Stimulated activated CD8-positive, alpha-beta memory T cell treated with anti-CD3 and anti-CD28 coated beads, Interleukin-7, amount 100 ng/mL, for 24 hours (primary cell): ENCODE measurements around the gene TAF11L4.
"Not testable (repeated sequence)": the region's sequence is repeated elsewhere in the genome, so short reads cannot be mapped to it uniquely, and the experiment has no call there.

Source experiments
- DNase-seq: peaks from one replicate; pipeline ENCODE4 v3.0.0-alpha.2; 2020; ENCODE audit warnings: low read depth

Gene TAF11L4

DNA sequence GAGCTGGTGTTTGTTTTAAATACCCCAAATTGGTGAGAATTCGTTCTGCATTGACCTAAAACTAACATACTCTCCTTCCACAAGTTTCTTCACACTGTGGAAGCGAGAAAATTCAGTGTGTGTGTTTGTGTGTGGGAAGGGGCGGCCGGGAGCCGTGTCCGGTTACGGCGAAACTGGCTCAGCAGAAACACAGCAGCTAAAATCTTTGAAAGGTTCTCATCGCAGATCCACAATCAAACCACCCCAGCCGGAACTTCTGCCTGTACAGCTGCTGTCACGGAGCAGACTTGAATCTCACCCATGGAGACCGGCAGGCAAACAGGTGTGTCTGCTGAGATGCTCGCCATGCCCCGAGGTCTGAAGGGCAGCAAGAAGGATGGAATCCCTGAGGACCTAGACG, at the start of gene TAF11L4:
TAF11L4 (plus strand) TSS at position 301 of the 400 bp plus-strand sequence.
- not testable (repeated sequence) for DNase-seq

DNA sequence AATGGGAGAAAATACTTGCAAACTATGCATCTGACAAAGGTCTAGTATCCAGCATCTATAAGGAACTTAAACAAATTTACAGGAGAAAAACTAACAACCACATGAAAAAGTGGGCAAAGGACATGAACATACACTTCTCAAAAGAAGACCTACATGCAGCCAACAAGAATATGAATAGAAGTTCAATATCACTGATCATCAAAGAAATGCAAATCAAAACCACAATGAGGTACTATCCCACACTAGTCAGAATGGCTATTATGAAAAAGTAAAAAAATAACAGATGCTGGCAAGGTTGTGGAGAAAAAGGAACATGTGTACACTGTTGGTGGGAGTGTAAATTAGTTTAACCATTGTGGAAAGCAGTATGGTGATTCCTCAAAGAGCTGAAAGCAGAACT, 46.5 kb upstream of the TAF11L4 start:
- not testable (repeated sequence) for DNase-seq

DNA sequence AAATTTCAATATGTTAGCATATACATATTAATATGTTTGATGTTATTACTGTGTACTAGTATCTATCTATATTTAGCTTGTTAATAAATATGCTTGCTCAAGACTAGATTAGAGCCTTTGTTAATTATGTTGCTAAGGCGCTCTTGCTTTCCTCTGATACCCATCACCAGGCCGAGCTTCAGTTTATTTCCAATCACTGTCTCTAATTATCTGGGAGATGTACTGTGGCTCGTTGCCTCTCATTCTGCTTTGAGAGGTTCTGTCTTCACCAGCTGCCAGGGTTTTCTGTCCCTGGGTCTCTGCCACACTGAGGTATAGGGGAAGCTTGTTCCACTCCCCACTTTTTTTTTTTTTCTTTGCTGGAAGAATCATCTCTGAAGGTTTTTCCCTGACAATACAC, 44.6 kb upstream of the TAF11L4 start:
- no peak for DNase-seq

DNA sequence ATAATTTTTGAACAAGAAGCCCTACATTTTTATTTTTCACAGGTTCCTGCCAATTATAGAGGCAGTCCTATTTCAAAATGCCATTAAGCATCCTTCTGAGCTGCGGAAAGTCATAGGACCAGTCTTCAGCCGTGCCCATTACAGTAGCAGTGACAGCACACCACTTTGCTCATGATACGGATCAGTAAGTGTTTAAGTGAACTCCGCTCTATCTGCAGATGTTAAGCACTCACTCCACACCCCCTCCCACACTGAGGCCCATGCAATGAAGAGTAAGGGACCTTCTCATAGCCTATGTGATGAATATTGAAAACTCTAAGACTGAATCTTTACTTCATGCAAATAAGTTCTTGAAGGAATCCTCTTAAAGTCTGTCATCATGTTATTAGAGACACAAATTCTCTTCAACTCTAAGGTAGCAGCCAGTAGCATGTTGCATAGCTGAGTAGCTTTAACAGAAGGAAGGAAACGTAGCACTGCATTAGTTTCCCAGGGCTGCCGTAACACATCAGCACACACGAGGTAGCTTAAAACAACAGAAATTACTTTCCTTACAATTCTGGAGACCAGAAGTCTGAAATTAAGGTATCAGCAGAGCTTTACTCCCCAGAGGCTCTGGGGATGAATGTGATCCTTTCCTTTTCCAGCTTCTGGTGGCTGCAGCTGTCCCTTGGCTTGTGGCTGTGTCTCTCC, 43.9 kb upstream of the TAF11L4 start:
- no peak for DNase-seq

DNA sequence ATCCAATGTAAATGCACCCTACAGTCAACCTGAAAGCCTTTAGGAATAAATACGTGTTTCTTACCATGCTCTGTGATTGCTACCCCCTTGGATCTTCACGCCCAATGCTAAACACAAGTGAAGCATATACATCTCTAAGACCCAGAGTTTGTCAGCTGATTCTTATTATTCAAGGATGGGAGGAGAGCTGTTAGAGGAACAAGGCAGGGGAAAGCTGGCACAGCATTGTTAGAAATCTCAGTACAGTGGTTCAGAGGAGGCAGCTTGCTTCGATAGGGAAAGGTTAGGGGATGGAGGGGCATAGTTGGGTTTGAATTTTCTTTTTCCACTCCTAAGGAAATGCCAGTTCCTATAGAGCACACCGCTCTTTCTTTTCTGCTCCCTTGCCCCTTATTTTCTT, 40.2 kb upstream of the TAF11L4 start:
- DNase-seq = no peak

DNA sequence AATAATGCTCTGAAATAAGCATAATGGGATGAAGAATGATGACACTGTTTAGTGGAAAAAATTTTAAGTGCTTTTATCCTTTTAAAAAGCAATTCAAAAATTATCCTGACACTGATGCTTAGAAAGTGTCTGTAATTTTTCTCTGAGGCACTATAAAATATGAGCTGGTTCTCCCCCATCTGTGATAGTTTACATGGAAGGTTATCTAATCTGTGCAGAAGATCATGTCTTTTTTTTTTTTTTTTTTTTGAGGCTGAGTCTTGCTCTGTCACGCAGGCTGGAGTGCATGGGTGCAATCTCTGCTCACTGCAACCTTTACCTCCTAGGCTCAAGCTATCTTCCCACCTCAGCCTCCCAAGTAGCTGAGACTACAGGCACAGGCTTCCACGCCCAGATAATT, 38.8 kb upstream of the TAF11L4 start:
- DNase-seq = no peak

DNA sequence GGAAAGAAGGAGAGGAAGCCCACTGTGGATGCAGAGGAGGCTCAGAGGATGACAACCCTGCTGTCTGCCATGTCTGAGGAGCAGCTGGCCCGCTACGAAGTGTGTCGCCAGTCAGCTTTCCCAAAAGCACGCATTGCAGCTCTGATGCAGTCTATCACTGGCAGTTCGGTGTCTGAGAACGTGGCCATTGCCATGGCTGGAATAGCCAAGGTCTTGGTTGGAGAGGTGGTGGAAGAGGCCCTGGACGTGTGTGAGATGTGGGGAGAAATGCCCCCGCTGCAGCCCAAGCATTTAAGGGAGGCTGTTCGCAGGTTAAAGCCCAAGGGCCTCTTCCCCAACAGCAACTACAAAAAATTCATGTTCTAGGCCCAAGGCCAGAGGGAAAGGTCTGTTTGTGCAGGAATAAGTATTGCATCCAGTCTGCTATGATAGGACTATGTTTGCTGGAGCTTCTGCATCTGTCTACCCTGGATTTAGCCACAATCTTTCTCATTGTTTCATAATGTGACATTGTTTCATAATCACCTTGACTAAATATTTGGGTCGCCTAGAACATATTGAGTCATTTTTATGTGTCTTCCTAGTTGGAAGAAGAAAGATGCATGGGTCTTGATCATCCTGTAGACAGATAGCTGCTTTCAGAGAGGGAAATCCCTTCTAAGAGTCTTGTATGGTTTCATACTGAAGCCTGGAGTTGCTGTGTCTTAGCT, 35.0 kb upstream of the TAF11L4 start:
- not testable (repeated sequence) for DNase-seq

DNA sequence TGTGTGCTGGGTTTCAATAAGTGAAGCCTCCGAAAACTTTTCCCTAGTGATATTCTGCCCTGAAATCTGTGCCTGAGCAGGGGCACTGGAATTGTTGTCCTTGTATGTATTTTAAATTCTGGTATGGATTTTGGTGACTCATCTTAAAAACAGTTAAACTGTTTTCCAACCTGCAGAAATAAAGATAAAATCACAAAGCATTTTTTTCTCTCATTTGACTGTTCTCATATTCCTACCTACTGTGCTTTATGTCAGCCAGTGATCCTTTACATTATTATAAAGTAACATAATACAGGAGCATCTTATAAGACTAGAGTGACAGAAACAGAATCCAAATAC, 34.5 kb upstream of the TAF11L4 start:
- DNase-seq = no peak

DNA sequence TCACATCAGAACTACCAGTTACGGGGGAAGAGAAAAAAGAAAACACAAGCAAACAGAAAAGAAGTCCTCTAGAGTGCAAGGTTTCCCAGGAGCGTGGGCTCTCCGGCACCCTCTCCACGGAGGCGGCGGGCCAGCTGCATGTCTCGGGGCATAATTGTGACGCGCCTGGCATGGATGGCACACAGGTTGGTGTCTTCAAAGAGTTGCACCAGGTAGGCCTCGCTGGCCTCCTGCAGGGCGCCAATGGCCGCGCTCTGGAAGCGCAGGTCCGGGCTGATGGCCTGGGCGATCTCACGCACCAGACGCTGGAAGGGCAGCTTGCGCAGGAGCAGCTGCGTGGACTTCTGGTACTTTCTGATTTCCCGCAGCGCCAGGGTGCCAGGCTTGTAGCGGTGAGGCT, 30.3 kb upstream of the TAF11L4 start:
- DNase-seq = not testable (repeated sequence)

DNA sequence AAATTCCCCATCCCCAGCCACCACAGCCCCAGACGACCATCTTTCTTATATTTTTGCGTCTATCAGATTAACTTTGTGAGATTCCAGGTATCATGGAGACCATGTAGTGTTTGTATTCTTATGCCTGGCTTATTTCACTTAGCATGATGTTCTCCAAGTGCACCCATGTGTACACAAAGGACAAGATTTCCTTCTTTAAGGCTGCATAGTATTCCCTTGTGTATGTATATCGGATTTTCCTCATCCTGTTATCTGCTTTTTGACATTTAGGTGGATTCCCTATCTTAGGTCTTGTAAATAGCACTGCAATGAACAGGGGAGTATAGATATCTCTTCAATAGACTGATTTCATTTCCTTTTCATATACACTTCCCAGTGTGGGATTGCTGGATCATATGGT, 28.8 kb upstream of the TAF11L4 start:
- no peak for DNase-seq

DNA sequence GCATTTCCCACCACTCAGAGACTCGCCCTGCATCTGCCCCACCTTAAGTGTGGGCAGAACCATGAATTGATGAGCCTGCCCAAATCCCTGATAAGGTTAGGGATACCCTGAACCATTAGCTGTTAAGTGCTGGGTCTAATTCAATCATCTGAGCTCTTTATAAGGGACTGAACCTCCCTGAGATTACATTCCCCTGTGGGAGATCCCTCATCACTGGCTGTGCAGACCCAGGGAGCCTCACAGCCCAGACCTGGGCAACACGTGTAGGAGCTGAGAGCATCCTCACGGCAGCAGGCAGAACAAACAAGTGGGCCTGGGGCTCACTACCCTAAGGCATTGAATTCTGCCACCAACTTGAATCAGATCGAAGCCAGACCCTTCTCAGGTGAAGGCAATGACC, 24.2 kb upstream of the TAF11L4 start:
- DNase-seq = no peak

DNA sequence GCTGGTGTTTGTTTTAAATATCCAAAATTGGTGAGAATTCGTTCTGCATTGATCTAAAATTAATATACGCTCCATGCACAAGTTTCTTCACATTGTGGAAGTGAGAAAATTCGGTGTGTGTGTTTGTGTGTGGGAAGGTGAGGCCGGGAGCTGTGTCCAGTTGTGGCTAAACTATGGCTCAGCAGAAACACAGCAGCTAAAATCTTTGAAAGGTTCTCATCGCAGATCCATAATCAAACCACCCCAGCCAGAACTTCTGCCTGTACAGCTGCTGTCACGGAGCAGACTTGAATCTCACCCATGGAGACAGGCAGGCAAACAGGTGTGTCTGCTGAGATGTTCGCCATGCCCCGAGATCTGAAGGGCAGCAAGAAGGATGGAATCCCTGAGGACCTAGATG, 23.7 kb upstream of the TAF11L4 start, which contains the start of gene TAF11L2:
TAF11L2 (plus strand) TSS at position 301 of the 400 bp plus-strand sequence.
- not testable (repeated sequence) for DNase-seq

DNA sequence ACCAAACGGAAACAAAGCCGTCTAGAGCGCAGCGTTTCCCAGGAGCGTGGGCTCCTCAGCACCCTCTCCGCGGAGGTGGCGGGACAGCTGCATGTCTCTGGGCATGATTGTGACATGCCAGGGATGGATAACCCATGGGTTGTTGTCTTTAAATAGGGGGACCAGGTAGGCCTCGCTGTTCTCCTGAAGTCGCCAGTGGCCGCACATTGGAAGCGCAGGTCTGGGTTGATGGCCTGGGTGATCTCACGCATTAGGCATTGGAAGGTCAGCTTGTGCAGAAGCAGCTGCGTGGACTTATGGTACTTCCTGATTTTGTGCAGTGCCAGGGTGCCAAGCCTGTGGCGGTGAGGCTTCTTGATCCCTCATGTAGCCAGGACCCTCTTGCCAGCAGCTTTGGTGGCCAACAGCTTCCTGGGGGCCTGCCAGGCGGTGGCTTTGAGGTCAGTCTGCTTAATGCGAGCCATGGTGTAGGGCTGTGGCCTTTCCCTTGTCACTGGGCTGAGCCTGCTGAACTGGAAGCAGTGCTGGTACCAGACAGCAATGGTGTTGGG, 9.8 kb upstream of the TAF11L4 start:
- no peak for DNase-seq

DNA sequence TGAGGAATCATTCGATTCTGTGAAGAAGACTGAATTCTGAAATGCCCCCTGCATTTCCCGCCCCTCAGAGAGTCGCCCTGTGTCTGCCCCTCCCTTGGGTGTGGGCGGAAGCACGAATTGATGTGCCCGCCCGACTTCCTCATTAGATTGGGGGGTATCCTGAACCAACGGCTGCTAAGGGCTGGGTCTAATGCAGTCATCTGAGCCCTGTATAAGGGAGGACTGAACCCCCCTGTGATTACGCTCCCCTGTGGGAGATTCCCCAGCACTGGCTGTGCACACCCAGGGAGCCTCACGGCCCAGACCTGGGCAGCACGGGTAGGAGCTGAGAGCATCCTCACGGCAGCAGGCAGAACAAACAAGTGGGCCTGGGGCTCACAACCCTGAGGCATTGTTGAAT, 4.1 kb upstream of the TAF11L4 start:
- DNase-seq = not testable (repeated sequence)

DNA sequence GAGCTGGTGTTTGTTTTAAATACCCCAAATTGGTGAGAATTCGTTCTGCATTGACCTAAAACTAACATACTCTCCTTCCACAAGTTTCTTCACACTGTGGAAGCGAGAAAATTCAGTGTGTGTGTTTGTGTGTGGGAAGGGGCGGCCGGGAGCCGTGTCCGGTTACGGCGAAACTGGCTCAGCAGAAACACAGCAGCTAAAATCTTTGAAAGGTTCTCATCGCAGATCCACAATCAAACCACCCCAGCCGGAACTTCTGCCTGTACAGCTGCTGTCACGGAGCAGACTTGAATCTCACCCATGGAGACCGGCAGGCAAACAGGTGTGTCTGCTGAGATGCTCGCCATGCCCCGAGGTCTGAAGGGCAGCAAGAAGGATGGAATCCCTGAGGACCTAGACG, 3.5 kb upstream of the TAF11L4 start, which contains the start of gene TAF11L3:
TAF11L3 (plus strand) TSS at position 301 of the 400 bp plus-strand sequence.
- DNase-seq = not testable (repeated sequence)

DNA sequence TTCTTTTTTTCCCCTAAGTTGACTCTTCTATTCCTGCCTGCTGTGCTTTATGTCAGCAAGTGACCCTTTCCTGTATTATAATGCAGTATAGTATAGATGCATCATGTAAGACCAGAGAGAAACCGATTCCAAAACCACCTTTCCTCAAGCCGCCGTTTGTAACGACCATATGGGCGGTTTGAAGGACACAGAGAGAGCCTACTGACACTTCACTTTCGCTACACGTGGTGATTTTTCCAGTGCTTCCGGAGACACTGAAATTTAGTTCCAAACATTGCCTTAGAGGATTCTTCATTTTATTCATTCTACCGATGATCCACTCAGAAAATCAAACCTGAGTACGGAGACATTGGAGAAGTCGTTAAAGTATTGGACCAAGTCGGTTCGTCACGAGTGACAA, 2.1 kb upstream of the TAF11L4 start:
- not testable (repeated sequence) for DNase-seq

DNA sequence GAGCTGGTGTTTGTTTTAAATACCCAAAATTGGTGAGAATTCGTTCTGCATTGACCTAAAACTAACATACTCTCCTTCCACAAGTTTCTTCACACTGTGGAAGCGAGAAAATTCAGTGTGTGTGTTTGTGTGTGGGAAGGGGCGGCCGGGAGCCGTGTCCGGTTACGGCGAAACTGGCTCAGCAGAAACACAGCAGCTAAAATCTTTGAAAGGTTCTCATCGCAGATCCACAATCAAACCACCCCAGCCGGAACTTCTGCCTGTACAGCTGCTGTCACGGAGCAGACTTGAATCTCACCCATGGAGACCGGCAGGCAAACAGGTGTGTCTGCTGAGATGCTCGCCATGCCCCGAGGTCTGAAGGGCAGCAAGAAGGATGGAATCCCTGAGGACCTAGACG, 3.3 kb downstream of the TAF11L4 start, which contains the start of gene TAF11L5:
TAF11L5 (plus strand) TSS at position 301 of the 400 bp plus-strand sequence.
- not testable (repeated sequence) for DNase-seq

DNA sequence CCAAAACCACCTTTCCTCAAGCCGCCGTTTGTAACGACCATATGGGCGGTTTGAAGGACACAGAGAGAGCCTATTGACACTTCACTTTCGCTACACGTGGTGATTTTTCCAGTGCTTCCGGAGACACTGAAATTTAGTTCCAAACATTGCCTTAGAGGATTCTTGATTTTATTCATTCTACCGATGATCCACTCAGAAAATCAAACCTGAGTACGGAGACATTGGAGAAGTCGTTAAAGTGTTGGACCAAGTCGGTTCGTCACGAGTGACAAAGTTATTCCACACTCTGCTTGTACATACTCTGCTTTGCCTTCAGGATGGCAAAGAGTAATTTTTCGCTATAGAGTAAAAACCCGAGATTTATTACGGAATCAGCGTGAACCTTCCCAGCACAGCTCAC, 4.9 kb downstream of the TAF11L4 start:
- not testable (repeated sequence) for DNase-seq

DNA sequence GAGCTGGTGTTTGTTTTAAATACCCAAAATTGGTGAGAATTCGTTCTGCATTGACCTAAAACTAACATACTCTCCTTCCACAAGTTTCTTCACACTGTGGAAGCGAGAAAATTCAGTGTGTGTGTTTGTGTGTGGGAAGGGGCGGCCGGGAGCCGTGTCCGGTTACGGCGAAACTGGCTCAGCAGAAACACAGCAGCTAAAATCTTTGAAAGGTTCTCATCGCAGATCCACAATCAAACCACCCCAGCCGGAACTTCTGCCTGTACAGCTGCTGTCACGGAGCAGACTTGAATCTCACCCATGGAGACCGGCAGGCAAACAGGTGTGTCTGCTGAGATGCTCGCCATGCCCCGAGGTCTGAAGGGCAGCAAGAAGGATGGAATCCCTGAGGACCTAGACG, 6.8 kb downstream of the TAF11L4 start, which contains the start of gene TAF11L6:
TAF11L6 (plus strand) TSS at position 301 of the 400 bp plus-strand sequence.
- DNase-seq = not testable (repeated sequence)
